ENCODE results near the gene MAS1.

Gene MAS1

GRCh38 chr6:159887146-159887545 lies 3.6 kb upstream of the MAS1 start:
- no peak overlapping the region for H3K4me3 ChIP-seq (ENCODE audit: control insufficient read depth, low read depth, low read length)
- DNase-seq (ENCODE audit: low read depth), result no peak
- no peak for TF ChIP-seq CTCF (conservative IDR thresholded peaks at IDR 0.05; ENCODE audit: control insufficient read depth, insufficient read depth, low read depth, low read length)

GRCh38 chr6:159887761-159888160 lies 3.0 kb upstream of the MAS1 start:
- DNase-seq (ENCODE audit: low read depth), result no peak
- no peak for TF ChIP-seq CTCF (conservative IDR thresholded peaks at IDR 0.05; ENCODE audit: control insufficient read depth, insufficient read depth, low read depth, low read length)
- H3K4me3 ChIP-seq (ENCODE audit: control insufficient read depth, low read depth, low read length), result no peak overlapping the region

- no peak for DNase-seq (ENCODE audit: low read depth)
- TF ChIP-seq CTCF (conservative IDR thresholded peaks at IDR 0.05; ENCODE audit: control insufficient read depth, insufficient read depth, low read depth, low read length), result no peak
- H3K4me3 ChIP-seq (ENCODE audit: control insufficient read depth, low read depth, low read length), result no peak overlapping the region
These were observed 587 bp upstream of the MAS1 start for GRCh38 chr6:159890201-159890600.

- no peak overlapping the region for H3K4me3 ChIP-seq (ENCODE audit: control insufficient read depth, low read depth, low read length)
- DNase-seq (ENCODE audit: low read depth), result no peak
- no peak for TF ChIP-seq CTCF (conservative IDR thresholded peaks at IDR 0.05; ENCODE audit: control insufficient read depth, insufficient read depth, low read depth, low read length)
These were observed 1.3 kb downstream of the MAS1 start for GRCh38 chr6:159892053-159892452.

GRCh38 chr6:159893064-159893463 lies 2.3 kb downstream of the MAS1 start:
- H3K4me3 ChIP-seq (ENCODE audit: control insufficient read depth, low read depth, low read length), result no peak overlapping the region
- DNase-seq (ENCODE audit: low read depth), result no peak
- no peak for TF ChIP-seq CTCF (conservative IDR thresholded peaks at IDR 0.05; ENCODE audit: control insufficient read depth, insufficient read depth, low read depth, low read length)

GRCh38 chr6:159894991-159895390 lies 4.2 kb downstream of the MAS1 start:
- DNase-seq (ENCODE audit: low read depth), result no peak
- no peak for TF ChIP-seq CTCF (conservative IDR thresholded peaks at IDR 0.05; ENCODE audit: control insufficient read depth, insufficient read depth, low read depth, low read length)
- H3K4me3 ChIP-seq (ENCODE audit: control insufficient read depth, low read depth, low read length), result no peak overlapping the region

GRCh38 chr6:159897603-159898002 lies 6.8 kb downstream of the MAS1 start:
- TF ChIP-seq CTCF (conservative IDR thresholded peaks at IDR 0.05; ENCODE audit: control insufficient read depth, insufficient read depth, low read depth, low read length), result no peak
- H3K4me3 ChIP-seq (ENCODE audit: control insufficient read depth, low read depth, low read length), result no peak overlapping the region
- DNase-seq (ENCODE audit: low read depth), result no peak

Data from fibroblast of mammary gland (primary cell).